ENCODE results near the gene GSTCD.

The GSTCD gene

DNA sequence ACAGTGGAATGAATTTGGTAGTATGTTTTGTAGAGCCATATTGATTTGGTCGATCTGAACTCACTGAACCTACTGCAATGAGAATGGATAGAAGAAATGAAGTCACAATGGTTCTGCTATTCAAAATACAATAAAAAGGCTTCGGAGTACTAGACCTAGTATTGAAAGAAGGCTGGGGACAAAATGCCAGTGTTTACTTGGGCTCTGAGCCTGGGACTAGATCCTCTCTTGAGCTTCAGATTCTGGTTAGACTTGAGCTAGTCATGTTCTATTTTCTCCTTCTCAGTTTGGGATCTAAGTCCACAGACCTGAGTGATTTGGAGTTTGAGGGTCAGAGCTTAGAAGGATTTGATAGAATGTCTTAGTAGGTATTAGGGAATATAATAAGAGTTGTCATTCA is 10.0 kb upstream of the GSTCD start:
- no peak for DNase-seq (ENCODE audit: low read depth)
- TF ChIP-seq, protein P1, sequence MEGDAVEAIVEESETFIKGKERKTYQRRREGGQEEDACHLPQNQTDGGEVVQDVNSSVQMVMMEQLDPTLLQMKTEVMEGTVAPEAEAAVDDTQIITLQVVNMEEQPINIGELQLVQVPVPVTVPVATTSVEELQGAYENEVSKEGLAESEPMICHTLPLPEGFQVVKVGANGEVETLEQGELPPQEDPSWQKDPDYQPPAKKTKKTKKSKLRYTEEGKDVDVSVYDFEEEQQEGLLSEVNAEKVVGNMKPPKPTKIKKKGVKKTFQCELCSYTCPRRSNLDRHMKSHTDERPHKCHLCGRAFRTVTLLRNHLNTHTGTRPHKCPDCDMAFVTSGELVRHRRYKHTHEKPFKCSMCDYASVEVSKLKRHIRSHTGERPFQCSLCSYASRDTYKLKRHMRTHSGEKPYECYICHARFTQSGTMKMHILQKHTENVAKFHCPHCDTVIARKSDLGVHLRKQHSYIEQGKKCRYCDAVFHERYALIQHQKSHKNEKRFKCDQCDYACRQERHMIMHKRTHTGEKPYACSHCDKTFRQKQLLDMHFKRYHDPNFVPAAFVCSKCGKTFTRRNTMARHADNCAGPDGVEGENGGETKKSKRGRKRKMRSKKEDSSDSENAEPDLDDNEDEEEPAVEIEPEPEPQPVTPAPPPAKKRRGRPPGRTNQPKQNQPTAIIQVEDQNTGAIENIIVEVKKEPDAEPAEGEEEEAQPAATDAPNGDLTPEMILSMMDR (IDR thresholded peaks at IDR 0.05; ENCODE audit: control insufficient read depth, extremely low read depth, insufficient read depth), result no peak
- no peak overlapping the region for H3K4me3 ChIP-seq (ENCODE audit: low read depth, low read length)

DNA sequence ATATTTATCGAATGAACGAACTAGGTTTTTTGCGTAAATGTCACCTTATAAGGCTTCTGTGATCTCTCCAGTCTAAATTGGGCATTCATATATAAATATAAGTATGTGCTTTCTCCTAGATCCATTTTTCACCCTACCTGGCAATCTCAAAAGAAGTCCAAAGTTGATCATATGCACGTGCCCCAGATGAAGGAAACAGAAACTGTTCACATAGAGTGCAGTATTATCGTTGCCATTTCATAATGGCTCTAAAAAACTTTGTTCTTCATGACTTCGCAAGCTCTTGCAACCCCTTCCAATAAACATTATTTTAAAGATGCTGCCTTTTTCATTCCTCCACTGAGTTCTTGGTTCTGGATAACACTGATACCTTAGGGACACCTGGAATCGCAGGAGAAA is 803 bp upstream of the GSTCD start:
- no peak for DNase-seq (ENCODE audit: low read depth)
- TF ChIP-seq, protein P1 (IDR thresholded peaks at IDR 0.05; ENCODE audit: control insufficient read depth, extremely low read depth, insufficient read depth), result no peak
- H3K4me3 ChIP-seq (ENCODE audit: low read depth, low read length), result peak overlapping the region; percentile 83

GRCh38 chr4:105709081-105709450 is 482 bp downstream of the GSTCD start:
- peak overlapping the region; percentile 83 for H3K4me3 ChIP-seq (ENCODE audit: low read depth, low read length)
- no peak for DNase-seq (ENCODE audit: low read depth)
- TF ChIP-seq, protein P1 (IDR thresholded peaks at IDR 0.05; ENCODE audit: control insufficient read depth, extremely low read depth, insufficient read depth), result no peak

DNA sequence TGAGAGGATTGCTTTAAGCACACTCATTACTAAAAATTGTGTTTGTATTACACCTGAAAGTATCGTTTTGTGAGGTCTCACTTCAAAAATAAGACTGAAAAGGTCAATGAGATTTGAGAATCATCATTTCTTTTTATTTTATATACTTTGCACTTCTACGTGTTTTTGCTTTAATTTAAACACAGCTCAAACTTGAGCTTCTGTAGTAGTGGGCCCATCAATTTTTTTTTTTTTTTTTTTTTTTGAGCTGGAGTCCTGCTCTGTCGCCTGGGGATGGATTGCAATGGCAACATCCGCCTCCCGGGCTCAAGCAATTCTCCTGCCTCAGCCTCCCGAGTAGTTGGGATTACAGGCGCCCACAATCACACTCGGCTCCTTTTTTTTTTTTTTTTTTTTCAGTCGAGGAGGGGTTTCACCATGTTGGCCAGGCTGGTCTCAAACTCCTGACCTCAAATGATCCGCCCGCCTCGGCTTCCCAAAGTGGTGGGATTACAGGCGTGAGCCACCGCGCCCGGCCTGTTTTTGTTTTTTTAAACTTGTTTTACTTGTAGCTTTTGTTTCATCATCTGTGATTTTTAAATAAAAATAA is 1.5 kb downstream of the GSTCD start:
- TF ChIP-seq, protein P1 (IDR thresholded peaks at IDR 0.05; ENCODE audit: control insufficient read depth, extremely low read depth, insufficient read depth), result no peak
- H3K4me3 ChIP-seq (ENCODE audit: low read depth, low read length), result peak overlapping the region; percentile 83
- DNase-seq (ENCODE audit: low read depth), result no peak

DNA sequence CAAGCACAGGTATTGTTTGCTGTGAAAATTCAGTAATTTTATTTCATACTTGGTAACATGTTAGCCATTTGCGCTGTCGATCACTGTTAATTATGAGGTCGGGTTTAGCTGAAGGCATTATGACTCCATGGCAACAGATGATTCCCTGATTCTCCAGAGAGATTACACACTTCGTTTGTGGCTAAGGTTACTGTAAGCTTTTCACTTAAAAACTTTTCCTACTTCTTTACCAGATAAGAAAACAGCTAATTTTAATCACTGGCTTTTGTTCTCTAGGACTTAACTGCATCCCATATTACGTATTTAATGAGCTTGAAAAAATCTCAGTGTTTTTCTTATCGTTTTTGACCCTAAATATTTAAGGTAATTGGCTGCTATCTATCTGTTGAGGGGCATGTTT is 2.1 kb downstream of the GSTCD start:
- H3K4me3 ChIP-seq (ENCODE audit: low read depth, low read length), result no peak overlapping the region
- no peak for DNase-seq (ENCODE audit: low read depth)
- TF ChIP-seq, protein P1 (IDR thresholded peaks at IDR 0.05; ENCODE audit: control insufficient read depth, extremely low read depth, insufficient read depth), result no peak

DNA sequence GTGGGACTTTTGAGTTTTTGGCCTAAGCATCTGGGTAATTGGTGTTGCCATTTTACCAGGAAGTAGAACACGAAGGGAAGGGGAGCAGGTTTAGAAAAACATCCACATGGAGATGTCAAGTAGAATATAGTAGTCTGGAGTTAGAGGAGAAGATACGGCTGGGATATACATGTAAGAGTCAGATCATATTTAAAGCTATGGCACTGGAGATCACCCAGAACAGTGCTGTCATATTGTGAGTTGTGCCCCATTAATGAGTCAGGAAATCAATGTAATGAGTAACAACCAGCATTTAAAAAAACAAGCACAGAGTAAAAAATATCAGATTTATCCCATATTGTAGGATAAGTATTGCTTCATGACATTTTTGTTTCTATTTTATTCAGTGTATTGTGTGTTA is 4.2 kb downstream of the GSTCD start:
- DNase-seq (ENCODE audit: low read depth), result no peak
- TF ChIP-seq, protein P1 (IDR thresholded peaks at IDR 0.05; ENCODE audit: control insufficient read depth, extremely low read depth, insufficient read depth), result no peak
- H3K4me3 ChIP-seq (ENCODE audit: low read depth, low read length), result no peak overlapping the region

GRCh38 chr4:105714071-105714521 is 5.5 kb downstream of the GSTCD start:
- TF ChIP-seq, protein P1 (IDR thresholded peaks at IDR 0.05; ENCODE audit: control insufficient read depth, extremely low read depth, insufficient read depth), result no peak
- peak overlapping the region; percentile 26 for H3K4me3 ChIP-seq (ENCODE audit: low read depth, low read length)

More at GRCh38 chr4:105714071-105714521, 5.5 kb downstream of the GSTCD start:
- DNase-seq (ENCODE audit: low read depth), result no peak

All from LNCaP clone FGC (cell line).